HS-5 (cell line): ENCODE data around the gene PTPRD.
"Not testable (repeated sequence)": the region's sequence is repeated elsewhere in the genome, so short reads cannot be mapped to it uniquely, and the experiment has no call there.

Experiments used
- DNase-seq: peaks from one replicate; pipeline ENCODE4 v3.0.0-alpha.2; 2012; ENCODE audit warnings: low read depth

The PTPRD gene

DNA sequence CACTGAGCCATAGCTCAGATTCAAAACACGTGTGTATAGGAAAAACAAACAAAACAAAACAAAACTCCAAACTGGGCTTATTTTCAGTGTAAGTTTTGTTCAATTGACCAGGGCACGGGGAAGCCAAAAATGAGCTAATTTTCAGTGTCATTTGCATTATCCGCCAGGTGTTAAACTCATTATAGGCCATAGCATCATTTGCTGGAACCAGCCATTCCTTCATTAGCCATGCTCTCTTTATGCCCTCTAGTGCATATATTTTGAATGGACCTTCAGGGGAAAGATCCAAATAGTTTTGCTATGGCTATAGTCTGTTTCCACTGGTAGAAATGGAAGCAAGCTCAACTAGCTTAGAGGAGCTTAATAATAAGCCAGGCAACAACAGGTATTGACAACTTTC, 1608.0 kb downstream of the PTPRD start:
- no peak for DNase-seq

DNA sequence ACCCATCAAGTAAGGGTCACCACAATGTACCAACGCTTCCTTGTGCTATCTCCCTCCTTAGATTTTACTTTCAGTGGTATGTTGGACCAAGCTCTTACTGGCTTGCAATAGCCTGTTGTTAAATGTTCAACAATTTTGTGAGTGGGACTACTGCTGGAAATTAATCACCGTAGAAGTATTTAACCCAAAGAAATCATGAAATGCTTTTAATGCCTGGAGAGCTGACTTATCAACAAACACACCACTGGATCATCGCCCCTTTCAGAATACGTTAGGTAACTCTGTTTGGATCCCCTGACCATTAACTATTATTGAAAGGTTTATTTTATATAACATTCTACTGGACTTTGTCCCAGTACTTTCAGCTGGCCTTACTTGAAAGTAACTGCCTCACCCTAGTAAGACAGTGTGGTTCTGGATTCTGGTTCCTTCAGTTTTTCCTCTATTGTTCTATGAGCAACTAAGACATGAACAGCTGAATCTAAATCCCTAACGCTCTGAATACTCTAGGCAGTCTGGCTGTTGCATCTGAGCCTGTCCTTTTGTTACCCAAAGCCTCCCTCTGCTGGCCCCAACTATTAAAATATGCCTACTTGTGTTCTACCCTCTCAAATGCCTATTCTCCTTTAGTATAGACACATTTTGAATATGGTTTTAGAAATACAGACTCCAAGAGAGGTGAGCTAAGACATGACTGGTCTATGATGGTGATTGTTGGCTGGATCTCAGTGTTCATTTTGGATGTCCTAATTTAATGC, 1609.8 kb downstream of the PTPRD start:
- DNase-seq = peak; percentile 30

DNA sequence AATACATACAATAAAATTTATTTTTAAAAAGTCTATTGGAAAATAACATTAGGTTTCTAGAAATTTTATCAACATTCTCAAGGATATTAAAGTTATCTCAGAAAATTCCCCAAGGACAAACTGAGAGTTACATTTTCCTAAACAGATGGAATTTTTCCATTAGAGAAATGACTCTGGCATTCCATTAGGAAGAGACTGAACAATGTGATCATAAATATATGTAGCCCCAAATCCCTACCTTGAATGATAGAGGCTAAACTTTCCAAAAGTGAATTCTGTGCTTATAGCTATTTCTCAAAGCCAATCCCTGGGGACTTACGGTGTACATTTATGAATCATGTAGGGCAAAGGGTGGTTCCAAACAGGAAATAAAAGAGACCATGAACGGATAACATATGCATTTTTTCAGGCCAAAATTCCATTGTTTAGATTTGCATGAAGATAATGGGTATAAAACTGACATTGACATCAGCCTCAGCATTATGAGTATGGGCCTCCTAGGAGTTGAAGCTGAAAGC, 1632.2 kb downstream of the PTPRD start:
- no peak for DNase-seq

DNA sequence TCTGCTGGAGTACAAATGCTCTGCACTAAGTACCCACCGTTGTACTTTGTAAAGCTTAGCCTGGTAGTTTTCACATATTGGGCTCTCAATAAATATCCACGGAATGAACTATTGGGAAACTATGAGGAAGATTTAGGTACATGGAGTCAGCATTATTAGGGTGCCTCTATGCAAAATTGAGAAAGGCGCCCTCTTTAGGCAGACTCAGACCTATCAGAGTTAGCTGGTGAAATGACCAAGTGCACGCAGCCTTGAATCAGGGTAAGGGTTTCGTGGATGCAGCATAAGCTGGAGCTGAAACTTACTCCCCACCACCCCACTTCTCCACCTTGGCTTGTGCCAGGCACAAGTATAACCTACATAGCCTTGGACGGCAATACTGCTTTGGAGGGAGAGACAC, 1634.5 kb downstream of the PTPRD start:
- DNase-seq = no peak

DNA sequence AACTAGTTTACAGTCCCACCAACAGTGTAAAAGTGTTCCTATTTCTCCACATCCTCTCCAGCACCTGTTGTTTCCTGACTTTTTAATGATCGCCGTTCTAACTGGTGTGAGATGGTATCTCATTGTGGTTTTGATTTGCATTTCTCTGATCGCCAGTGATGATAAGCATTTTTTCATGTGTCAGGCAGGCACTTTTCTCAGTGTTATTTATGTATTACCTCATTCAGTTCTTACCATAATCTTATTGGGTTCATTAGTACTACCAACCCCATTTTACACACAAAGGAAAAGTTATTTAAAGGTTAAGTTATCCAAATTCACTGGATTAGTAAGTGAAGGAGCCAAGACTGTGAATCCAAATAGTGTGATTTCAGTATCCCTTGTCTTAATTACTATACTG, 1644.5 kb downstream of the PTPRD start:
- not testable (repeated sequence) for DNase-seq

DNA sequence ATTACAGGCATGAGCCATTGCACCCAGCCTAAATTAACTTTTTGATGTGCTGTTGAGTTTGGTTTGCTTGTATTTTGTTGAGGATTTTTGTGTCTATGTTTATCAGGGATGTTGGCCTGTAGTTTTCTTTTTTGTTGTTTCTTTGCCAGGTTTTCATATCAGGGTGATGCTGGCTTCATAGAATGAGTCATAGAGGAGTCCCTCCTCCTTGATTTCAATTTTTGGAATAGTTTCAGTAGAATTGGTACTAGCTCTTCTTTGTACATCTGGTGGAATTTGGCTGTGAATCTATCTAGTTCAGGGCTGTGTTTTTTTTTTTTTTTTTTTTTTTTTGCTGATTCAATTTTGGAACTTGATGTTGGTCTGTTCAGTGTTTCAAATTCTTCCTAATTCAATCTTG, 1648.9 kb downstream of the PTPRD start:
- DNase-seq = peak; percentile 2

DNA sequence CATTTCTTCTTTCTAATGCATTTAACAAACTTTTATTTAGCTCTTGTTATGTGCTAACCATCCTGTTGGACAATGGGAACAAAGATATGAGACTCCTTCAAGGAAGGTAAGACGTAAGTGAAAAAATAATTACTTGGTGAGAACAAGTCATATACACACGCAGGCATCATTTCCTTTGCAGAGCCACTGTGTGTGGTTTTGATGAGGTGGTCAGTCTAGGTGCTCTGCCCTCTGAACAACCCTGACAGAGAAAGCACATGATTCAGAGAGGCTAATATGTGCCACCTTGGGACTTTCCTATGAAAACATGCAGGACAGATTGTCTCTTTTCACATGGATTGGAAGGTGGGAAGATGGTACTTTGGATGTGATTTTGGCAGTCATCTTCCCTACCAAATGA, 1650.7 kb downstream of the PTPRD start:
- DNase-seq = no peak

DNA sequence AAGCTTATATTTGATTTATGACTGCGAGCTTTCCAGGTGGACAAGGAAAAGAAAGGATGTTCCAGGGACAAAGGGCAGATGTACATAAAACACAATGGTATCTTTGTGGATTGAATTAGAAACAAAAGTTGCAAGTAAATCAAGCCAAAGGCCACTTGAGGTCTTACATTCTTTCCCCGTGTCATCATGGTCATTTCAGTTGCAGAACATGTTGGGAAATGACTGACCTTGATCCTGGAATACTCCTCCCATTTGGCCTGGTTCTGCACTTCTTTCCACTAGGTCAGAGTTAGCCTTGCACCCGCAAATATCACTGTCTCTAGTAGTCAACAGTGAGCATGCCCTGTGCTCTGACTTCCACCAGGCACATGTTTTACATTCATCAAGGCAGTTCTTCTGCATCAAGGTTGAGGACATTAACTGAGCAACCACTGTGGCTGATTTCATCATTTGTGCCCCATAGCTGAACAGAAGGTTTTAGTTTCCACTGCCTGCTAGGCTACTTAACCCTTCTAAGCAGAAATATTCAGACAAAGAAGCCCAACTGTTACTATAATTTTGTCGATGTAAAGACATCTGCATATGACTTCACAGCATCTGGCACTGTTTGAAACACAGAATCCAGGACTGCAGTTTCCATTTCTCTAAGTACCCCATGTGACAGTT, 1651.5 kb downstream of the PTPRD start:
- no peak for DNase-seq

DNA sequence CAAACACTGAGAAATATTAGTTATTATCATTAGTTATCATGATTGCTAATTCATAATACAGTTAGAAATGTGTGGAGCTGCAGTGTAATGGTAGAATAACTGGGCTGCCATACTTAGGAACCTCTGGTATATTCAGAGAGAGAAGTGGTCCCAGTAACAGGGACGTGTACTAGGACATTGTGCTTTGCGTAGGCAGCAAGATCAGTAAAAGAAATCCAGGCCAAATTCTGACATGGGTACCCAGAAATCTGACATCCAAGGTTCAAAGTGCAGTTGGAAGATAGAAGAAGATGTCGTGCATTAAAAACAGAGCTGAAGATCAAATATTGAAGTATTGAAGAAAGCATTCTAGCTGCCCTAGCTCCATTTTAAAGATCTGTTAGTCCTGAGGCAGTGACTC, 1652.5 kb downstream of the PTPRD start:
- no peak for DNase-seq

DNA sequence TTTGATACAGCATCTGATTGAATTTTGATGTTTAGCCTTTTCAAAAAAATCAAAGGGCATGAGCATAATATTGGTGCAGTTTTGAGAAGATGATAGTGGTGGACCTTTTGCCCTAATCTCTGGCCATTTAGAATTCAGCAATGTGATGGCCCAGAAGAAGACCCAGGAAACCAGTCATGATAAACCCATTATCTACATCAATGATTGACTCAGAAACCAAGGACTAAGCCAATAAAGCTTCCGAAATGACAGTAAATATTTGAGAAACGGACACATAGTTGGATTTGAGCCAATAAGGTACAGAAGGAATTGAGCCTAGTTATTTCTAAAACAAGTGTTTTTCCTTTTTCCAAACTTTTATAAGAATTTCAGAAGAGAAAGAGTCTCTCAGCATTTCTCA, 1654.4 kb downstream of the PTPRD start:
- DNase-seq = no peak

DNA sequence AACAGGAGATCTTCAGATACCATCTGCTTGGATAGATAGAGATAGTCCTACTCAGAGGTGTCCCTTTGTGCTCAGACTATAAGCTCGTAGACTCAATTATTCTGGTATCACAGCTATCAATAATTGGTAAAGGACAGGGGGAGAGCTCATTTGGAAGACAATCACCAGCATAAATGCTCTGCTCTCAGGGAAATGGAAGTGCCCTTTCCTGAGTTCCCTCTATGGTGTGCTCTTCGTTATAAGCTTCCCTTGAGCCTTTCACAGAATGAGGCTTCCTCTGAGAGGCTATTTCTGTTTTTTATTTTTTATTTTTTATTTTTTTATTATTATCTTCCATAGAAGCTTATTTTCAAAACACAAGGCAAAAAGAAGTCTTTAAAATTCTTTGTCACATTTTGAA, 1657.5 kb downstream of the PTPRD start:
- no peak for DNase-seq

DNA sequence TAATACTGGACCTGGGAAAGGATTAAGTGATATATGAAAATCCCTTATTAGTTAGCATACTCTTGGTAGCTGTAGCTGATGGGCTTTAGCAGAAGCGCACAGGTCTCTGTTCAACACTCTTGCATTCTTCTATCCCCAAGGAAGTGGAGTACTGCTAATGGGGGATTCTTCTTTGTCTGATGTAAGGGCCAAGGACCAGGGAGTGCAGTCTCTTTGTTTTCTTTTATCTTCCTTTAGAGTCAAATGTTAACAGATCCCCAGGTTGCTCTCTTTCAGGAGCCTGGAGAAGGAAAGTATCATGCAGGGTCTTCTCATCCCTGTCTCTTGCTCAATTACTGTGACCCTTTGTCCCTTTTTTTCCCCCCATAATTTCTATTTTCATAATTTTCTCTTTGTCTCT, 1666.3 kb downstream of the PTPRD start:
- DNase-seq = no peak

DNA sequence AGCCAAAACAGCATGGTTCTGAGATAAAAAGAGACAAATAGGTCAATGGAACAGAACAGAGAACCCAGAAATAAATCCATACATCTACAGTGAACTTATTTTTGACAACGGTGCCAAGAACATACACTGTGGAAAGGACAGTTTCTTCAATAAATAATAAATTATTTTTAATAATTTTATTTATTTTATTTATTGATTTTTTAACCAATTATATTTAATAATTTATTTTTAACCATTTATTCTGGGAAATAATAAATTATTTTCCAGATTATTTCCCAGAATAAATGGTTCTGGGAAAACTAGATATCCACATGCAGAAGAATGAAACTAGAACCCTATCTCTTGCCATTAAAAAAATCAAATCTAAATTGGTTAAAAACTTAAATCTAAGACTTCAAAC, 1669.4 kb downstream of the PTPRD start:
- no peak for DNase-seq

DNA sequence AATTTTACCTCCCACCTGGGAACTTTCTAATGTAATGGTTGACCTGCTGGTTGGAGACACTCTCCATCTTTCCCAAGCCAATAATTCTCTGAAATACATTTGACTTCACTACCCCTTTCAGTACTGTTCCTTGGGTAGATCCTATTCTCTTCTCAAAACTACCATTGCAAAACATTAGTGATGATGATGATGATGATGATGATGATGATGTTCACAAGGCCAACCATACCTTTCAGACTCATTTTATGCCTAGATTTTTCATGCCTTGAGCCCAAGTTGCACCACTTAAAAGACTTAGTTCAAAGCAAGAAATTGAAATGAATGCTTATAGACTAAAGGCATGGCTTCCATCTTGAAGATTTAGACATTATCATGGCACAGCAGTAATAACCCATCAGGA, 1672.2 kb downstream of the PTPRD start:
- DNase-seq = no peak

DNA sequence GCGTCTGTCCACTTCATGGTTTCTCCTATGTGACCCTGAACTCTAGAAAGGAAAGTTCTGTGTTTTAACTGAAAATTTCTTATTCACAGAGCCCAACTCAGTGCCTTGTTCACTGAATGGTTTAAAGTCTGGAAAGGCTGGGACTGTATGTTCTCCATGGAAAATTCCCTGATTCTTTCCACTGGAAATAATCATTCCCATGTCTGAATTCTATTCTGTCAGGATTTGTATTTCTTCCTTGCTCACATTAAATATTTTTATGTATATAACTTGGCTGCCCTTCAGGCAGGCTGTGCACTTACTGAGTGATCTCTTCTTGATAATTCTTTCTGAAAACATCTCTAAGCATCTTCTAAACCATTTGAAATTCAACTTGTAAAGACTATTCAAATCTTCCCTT, 1686.3 kb downstream of the PTPRD start:
- DNase-seq = no peak

DNA sequence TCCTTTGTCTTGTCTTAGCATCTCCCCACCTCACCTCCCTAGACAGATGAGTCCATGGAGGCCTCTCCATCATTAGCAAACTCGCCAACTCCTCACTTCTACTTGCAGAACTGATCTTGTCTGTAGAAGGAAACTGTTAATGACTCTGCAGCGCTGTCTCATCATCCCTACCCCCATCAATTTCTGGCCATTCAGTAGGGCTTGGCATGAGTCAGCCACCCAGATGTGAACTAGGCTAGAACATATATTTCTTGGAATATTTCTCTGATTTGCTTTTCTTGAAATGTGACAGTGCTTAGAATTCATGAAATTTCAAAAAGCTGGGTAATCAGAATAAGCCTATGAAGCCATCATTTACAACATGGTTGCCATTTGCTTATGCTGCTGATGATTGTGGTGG, 1688.2 kb downstream of the PTPRD start:
- peak; percentile 45 for DNase-seq

DNA sequence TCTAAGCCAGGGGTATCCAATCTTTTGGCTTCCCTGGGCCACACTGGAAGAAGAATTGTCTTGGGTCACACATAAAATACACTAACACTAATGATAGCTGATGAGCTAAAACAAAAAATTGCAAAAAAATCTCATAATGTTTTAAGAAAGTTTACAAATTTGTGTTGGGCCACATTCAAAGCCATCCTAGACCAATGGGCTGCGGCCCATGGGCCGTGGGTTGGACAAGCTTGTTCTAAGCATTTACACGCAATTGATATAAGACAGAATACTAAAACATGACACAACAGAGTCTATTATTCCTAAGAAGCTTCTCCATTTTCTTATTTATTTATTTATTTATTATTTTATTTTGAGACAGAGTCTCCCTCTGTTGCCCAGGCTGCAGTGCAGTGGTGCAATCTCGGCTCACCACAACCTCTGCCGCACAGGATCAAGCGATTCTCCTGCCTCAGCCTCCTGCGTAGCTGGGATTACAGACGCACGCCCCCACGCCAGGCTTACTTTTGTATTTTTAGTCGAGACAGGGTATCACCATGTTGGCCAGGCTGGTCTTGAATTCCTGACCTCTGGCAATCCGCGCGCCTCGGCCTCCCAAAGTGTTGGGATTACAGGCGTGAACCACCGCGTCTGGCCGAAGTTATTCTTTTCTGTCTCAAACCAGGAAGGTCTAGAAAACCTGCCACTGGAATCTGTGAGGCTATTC, 1692.2 kb downstream of the PTPRD start:
- DNase-seq = not testable (repeated sequence)

DNA sequence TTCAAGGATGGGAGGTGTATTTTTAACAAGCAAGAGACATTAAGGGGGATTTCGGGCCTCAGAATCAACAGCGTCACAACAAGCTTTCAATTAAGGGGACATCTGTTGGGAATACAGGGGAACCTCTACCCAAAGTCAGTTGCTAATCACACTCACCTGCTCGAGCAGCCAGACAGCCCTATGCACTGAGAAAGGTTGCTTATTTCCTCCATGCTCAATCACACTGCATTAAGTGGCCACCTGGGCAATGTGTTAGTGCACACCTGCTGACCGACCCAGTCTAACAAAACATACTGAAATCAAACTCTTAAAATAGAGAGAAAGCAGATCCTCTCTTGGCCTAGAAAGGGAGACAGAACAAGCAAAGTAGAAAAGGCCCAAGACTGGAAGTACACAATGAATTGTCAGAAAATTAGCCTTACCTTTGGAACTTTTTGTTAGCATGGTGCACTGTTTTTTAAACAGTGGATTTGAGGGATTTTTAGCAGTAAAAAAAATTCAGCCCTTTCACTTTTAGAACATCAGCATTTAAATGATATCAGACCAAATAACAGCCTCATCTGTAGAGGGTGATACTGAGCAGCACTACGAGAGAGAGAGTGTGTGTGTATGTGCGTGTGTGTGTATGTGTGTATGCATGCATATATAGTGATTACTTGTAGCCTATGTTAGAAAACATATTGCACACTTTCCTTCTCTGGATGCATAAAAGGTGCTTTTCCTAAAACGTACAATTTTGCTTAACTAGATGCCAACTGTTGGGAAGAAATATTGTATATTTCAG, 1694.7 kb downstream of the PTPRD start:
- no peak for DNase-seq

DNA sequence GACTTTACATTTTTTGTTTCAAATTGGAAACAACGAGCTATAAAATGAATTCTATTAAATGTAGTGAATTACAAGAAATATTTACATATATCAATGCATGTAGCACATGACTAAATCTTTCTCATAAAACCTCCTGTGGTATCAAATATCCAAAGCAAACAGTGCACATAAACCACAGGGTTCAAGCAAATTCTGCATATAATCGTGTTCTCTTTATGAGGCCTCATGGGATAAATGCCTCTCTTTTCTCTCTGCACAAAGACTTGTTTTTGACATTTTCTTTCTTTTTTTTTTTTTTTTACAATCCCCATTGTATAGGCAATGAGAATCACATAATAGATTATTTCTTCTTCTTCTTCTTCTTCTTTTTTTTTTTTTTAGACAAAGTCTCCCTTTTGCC, 1696.0 kb downstream of the PTPRD start:
- DNase-seq = no peak

DNA sequence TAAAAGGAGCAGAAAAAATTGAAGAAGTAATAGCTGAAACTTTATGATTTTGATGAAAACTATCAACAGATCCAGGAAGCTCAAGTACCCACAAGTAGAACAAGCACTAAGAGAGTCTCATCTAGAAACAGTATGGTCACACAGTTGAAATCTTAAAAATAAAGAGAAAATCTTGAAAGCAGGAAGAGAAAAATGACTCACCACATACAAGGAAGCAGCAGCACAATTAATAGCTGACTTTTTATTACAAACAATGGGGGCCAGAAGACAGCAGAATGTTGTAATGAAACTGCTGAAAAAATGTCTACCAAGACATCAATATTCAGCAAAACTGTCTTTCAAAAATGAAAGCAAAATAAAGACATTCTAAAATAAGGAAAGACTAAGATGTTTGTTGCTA, 1704.9 kb downstream of the PTPRD start:
- no peak for DNase-seq

DNA sequence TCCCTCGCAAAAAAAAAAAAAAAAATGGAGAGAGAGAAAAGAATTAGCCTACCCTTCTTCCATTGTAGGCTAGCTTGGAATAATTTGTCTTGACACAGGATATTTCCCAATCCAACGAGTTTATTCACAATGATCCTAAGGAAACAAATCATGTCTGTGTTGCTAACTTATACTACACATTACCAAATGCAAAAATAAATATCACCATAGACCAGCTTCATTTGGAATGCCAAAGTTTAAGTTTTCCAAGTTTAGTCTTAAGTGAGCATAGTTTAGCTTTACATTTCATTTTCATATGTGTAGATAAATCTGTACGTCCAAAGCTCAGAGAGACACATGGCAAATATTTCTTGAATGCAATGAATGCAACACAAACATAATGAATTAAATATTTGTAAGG, 1707.1 kb downstream of the PTPRD start:
- DNase-seq = no peak

DNA sequence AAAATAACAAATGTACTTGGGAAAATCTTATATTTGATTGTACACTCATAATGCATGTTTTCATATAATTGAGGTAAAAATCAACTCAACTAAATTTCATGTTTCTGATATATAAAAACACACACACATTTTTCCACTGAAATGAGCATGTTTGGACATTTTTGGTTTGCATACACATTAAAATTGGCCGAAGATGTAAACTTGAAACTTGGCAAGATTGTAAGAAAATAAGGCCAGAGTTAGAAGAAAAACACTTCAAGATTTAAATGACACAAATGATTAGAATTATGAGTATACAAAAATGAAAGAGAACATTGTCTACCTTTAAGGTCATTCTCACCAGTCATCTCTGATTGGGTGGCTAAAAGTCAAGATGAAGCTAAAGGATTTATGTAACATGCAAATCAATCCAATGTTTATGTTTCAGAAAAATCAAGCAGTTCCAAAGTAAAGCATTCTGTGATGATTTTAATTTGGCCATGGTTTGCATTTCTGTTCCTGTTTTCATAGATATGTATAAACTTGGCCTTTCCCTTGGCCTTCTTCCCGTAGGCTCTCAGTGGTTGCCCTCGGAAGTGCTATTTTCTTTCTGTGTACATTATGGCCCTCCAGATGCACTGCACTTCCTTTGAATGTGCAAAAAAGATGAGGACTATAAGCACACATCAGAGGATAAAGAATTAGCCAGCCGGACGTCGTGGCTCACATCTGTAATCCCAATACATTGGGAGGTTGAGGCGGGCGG, 1707.9 kb downstream of the PTPRD start:
- DNase-seq = no peak
